HG03521 (cell line): ENCODE measurements around the gene SYT3.
"Not testable (repeated sequence)": the region's sequence is repeated elsewhere in the genome, so short reads cannot be mapped to it uniquely, and the experiment has no call there.

Experiments used
- ATAC-seq: cut with Tn5 transposase; IDR thresholded peaks from one replicate; pipeline ENCODE4 v1.9.1; 2021; ENCODE audit warnings: mild to moderate bottlenecking, moderate library complexity; ENCODE audit not compliant: unreplicated experiment

SYT3 gene

GRCh38 chr19:50640368-50640767 is 687 bp upstream of the SYT3 start:
- no peak for ATAC-seq

- no peak for ATAC-seq
Measured at GRCh38 chr19:50638600-50638999, 1.1 kb downstream of the SYT3 start.

GRCh38 chr19:50636317-50637085 is 3.2 kb downstream of the SYT3 start:
- no peak for ATAC-seq

GRCh38 chr19:50633973-50634372 is 5.7 kb downstream of the SYT3 start:
- no peak for ATAC-seq

- ATAC-seq = no peak
Measured at GRCh38 chr19:50633359-50633758, 6.3 kb downstream of the SYT3 start.

GRCh38 chr19:50632151-50632835 is 7.4 kb downstream of the SYT3 start:
- ATAC-seq = no peak

GRCh38 chr19:50629801-50630200 is 9.9 kb downstream of the SYT3 start:
- ATAC-seq = no peak

- no peak for ATAC-seq
Measured at GRCh38 chr19:50629194-50629593, 10.5 kb downstream of the SYT3 start.

- ATAC-seq = no peak
Measured at GRCh38 chr19:50628551-50628950, 11.1 kb downstream of the SYT3 start.

- ATAC-seq = no peak
Measured at GRCh38 chr19:50628146-50628545, 11.5 kb downstream of the SYT3 start.

GRCh38 chr19:50626795-50627194 is 12.9 kb downstream of the SYT3 start:
- ATAC-seq = no peak

- ATAC-seq = no peak
Measured at GRCh38 chr19:50626011-50626410, 13.7 kb downstream of the SYT3 start.

GRCh38 chr19:50624949-50625600 is 14.6 kb downstream of the SYT3 start:
- no peak for ATAC-seq

- ATAC-seq = not testable (repeated sequence)
Measured at GRCh38 chr19:50620394-50620906, 19.2 kb downstream of the SYT3 start.

- not testable (repeated sequence) for ATAC-seq
Measured at GRCh38 chr19:50619184-50619583, 20.5 kb downstream of the SYT3 start.

- ATAC-seq = not testable (repeated sequence)
Measured at GRCh38 chr19:50618379-50618778, 21.3 kb downstream of the SYT3 start.

- ATAC-seq = not testable (repeated sequence)
Measured at GRCh38 chr19:50612504-50613404, 26.9 kb downstream of the SYT3 start.

- no peak for ATAC-seq
Measured at GRCh38 chr19:50607874-50608785, 31.6 kb downstream of the SYT3 start.

- no peak for ATAC-seq
Measured at GRCh38 chr19:50607388-50607787, 32.3 kb downstream of the SYT3 start.
